Pancreas (tissue), 10 donors: ENCODE measurements around the gene NLRC3. TPM values are rescaled to one million over a fixed set of nuclear protein-coding genes. Genes with fewer than 3 reads are reported as not detected.
"Not testable (repeated sequence)": the region's sequence is repeated elsewhere in the genome, so short reads cannot be mapped to it uniquely, and the experiment has no call there.

Experiments used
- ATAC-seq, 4 donors: fragments of 200-7000 bp; cut with Tn5 transposase; one replicate each; pipeline versions ENCODE4 v1.8.0 to v1.9.1; 2020; ENCODE audit warnings: mild to moderate bottlenecking in 4 of 4, moderate library complexity in 4 of 4
- DNase-seq, 6 donors: peaks; one replicate each; pipeline ENCODE4 v3.0.0-alpha.2; 2020
- FAIRE-seq: peaks from 2 replicates; lab custom pipeline; 2012; peaks lifted over from hg19 to GRCh38; lab: Jason Lieb, UNC
- H3K27ac ChIP-seq, 4 donors: fragments of 200-600 bp; sonication (generic); 1 replicate in 3 of 4; 2 replicates in 1 of 4; pipeline versions ENCODE4 v1.5.0 to v1.8.0; 2020
- H3K27me3 ChIP-seq, 4 donors: fragments of 200-600 bp; one replicate each; pipeline ENCODE4 v1.8.0; 2021
- H3K36me3 ChIP-seq, 3 donors: fragments of 200-600 bp; sonication (generic) in 1 of 3; one replicate each; pipeline versions ENCODE4 v1.5.0 to v1.8.0; 2020 to 2021
- H3K4me1 ChIP-seq, 3 donors: fragments of 200-600 bp; one replicate each; pipeline ENCODE4 v1.8.0; 2021
- H3K4me3 ChIP-seq, 4 donors: fragments of 200-600 bp; sonication (generic) in 2 of 4; one replicate each; pipeline versions ENCODE4 v1.5.0 to v1.8.0; 2020 to 2021
- H3K9me3 ChIP-seq, 4 donors: fragments of 200-600 bp; one replicate each; pipeline ENCODE4 v1.8.0; 2021
- WGBS, 2 donors: extraction: QIAGEN DNeasy Blood & Tissue Kit; methylation state at CpG; one replicate each; pipeline ENCODE4 v1.1.7; 2013; 5-methylcytosine and 5-hydroxymethylcytosine counted together
- intact Hi-C, 3 donors: fragments of 100-400 bp; cut with DNase I; formaldehyde crosslinking; loops; one replicate each; pipeline versions ENCODE4 v1.11.1 to v1.14.2; 2022
- polyA plus RNA-seq, 2 donors: library from polyadenylated mRNA; stranded (reverse); fragments of 200-250 nt; gene quantifications; one replicate each; pipeline ENCODE4 v1.2.3, GENCODE V29; 2013
- total RNA-seq, 6 donors: library from RNA; stranded (reverse); fragmentation: NEBNext Ultra II Directional in 4 of 6; extraction: Animal tissue kit (Norgen Biotek cat#: 25700) in 4 of 6; gene quantifications; one replicate each; pipeline versions ENCODE4 v1.2.1 to v1.2.4, GENCODE V29; 2021 to 2023
- TF ChIP-seq, protein P1 (sequence below), 4 donors: fragments of 200-600 bp; sonication (generic) in 3 of 4; IDR thresholded peaks; one replicate each; pipeline versions ENCODE4 v1.5.0 to v1.8.0; 2021; ENCODE audit warnings: antibody characterized with exemption in 4 of 4
- donor health status: healthy with polysubstance abuse.
- donor health status: DM: no; HTN: no; CAD: no; lungs with moderate emphysema.
- donor health status: DM: no; HTN: no; CAD: no.
- donor health status: control.
- donor health status: control.
- donor health status: Bipolar disorder and iron deficiency.
- donor health status: DM: yes; HTN: yes; CAD: no.
- donor health status: DM: no; HTN: no; CAD: no.
- donor health status: DM: no; HTN: no; CAD: no.
- donor health status: DM: yes; HTN: yes; CAD: no.

Gene NLRC3
- total and polyA plus RNA-seq, 8 donors = 0.12 to 0.87 (median 0.44) TPM

DNA sequence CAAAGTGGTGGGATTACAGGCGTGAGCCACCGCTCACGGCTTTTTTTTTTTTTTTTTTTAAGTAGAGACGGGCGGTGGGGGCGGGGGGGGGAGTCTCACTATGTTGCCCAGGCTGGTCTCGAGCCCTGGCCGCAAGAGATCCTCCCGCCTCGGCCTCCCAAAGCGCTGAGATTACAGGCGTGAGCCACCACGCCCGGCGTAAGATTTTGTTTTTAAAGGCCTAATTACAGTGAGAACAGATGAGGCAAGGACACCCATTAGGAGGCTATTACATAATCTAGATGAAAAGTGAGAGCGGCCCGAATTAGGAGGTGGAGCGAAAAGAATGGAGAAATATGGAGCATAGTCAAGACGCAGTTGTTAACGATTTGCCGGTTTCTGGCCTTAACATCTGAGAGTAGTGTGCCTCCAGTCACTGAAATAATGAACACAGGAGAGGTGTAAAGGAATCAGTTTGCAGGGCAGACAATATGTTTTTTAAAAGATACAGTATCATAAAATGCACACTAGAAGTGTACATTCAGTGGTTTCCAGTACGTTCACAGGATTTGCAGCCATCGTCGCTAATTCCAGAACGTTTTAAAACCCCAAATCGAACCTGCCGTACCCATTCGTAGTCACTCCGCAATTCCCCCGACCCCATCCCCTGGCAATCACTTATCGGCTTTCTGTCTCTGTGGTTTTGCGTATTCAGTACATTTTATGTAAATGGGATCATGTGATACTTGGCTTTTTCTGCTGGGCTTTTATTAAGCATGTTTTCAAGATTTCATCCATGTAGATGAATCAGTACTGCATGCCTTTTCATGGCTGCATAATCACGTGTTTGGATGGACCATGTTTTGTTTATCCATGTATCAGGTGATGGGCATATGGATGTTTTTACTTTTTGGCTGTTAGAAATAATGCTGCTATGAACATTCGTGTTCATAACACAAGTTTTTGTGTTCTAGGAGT is 35.6 kb upstream of the NLRC3 start:
- no peaks in the 10 kb centered on the region for H3K27me3 ChIP-seq
- no peak overlapping the region for H3K27ac ChIP-seq
- 76 to 85% methylated on average over 29 to 34 of the region's 34 CpGs for WGBS, 2 donors
- H3K4me1 ChIP-seq = peaks cover 0 to 9% (median 7%) of the 10 kb centered on the region in 3 donors
- DNase-seq (no peak), FAIRE-seq (no peak), ATAC-seq (no peak)
- peak overlapping the region in 3 of 4 donors; percentile 68 to 98 (median 91) for H3K4me3 ChIP-seq
- H3K36me3 ChIP-seq = no peaks in the 10 kb centered on the region
- TF ChIP-seq, protein P1, sequence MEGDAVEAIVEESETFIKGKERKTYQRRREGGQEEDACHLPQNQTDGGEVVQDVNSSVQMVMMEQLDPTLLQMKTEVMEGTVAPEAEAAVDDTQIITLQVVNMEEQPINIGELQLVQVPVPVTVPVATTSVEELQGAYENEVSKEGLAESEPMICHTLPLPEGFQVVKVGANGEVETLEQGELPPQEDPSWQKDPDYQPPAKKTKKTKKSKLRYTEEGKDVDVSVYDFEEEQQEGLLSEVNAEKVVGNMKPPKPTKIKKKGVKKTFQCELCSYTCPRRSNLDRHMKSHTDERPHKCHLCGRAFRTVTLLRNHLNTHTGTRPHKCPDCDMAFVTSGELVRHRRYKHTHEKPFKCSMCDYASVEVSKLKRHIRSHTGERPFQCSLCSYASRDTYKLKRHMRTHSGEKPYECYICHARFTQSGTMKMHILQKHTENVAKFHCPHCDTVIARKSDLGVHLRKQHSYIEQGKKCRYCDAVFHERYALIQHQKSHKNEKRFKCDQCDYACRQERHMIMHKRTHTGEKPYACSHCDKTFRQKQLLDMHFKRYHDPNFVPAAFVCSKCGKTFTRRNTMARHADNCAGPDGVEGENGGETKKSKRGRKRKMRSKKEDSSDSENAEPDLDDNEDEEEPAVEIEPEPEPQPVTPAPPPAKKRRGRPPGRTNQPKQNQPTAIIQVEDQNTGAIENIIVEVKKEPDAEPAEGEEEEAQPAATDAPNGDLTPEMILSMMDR (IDR thresholded peaks at IDR 0.05) = no peak
- intact Hi-C loops = no loop called here
- H3K9me3 ChIP-seq = no peaks in the 10 kb centered on the region

DNA sequence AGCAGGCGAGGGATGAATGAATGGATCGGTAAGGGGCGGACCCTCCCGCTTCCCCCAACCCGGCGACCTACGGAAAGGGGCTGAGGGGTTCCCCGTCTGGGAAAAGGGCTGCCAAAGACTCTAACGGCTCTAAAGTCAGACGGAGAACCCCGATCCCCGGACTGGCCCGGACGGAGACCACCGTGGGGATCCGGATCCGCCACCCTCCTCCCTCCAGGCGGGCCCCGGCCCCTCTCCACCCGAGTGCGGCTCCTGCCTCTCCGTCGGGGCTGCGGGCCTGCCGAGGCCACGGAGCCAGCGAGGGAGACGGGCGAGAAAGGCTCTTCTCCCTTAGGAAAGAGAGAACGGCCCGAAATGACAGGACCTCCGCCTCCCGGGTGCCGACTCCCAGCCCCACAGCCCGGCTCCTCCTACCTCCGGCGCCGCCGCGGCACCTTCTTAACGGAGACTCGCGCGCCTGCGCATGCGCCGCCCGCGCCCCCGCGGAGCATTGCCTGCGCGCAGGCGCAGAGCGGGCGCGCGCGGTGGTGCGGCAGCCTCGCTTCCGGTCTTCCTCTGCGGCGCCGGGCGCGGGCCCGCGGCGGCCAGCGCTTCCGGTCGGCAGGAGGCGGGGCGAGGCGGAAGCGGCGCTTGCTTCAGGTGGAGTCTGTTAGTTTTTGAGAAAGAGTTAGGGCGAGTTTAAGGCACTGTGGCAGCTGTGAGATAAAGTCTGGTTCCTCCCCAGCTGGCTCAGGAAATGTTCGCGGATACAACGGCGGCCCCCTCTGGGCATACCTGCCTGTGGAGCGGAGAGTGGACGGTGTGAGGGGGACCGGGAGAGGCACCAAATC is 34.2 kb upstream of the NLRC3 start, which contains the start of gene SLX4:
Gene SLX4, minus strand, starts transcription at position 461 of the 830 bp plus-strand sequence. CDS start 2,642 bp downstream, outside the sequence.
- ATAC-seq = peak; percentile 96 to 100 (median 98)
- Histone ChIP-seq H3K27me3 (no peaks in the 10 kb centered on the region), H3K9me3 (no peaks in the 10 kb centered on the region), H3K27ac (peak within 1 kb of the TSS; percentile 36 to 71 (median 62)), H3K36me3 (no peaks in the 10 kb centered on the region), H3K4me3 (peak within 1 kb of the TSS; percentile 68 to 98 (median 84)), H3K4me1 (peaks cover 0 to 9% (median 7%) of the 10 kb centered on the region in 3 donors)
- intact Hi-C loops = no loop called here
- DNase-seq = peak; percentile 85 to 98 (median 94)
- WGBS, 2 donors = 0 to 1% methylated on average over 58 to 86 of the region's 86 CpGs
- TF ChIP-seq, protein P1 (IDR thresholded peaks at IDR 0.05) = no peak
- FAIRE-seq = no peak

DNA sequence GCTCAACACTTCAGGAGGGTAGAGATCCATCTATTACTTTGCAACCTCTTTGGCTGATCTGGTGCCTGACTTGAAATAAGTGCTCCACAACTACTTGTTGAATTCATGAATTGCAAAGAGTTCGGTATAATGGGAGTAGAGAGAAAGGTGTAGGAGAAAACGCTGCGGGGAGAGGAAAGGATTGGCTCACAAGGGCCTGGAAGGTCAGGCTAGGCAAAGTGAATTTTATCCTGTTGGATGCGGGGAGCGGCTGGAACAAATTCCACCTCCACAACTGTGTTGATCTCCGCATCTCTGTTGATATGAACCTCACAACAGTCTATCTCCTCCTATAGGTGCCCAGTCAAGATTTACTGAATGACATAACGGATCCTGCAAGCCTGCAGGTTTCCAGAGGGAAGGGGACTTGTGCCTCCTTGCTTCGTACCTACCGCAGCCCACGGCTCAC is 33.5 kb upstream of the NLRC3 start:
- intact Hi-C loops = no loop called here
- Histone ChIP-seq H3K36me3 (no peaks in the 10 kb centered on the region), H3K27me3 (no peaks in the 10 kb centered on the region), H3K4me3 (peak overlapping the region; percentile 68 to 98 (median 84)), H3K9me3 (no peaks in the 10 kb centered on the region), H3K4me1 (peaks cover 0 to 9% (median 7%) of the 10 kb centered on the region in 3 donors), H3K27ac (peak overlapping the region in 3 of 4 donors; percentile 51 to 64 (median 60))
- DNase-seq (no peak), FAIRE-seq (no peak), ATAC-seq (peak in 2 of 4 donors; percentile 4 to 43)
- WGBS, 2 donors = 2 to 3% methylated on average over 10 of the region's 10 CpGs
- TF ChIP-seq, protein P1 (IDR thresholded peaks at IDR 0.05) = no peak

DNA sequence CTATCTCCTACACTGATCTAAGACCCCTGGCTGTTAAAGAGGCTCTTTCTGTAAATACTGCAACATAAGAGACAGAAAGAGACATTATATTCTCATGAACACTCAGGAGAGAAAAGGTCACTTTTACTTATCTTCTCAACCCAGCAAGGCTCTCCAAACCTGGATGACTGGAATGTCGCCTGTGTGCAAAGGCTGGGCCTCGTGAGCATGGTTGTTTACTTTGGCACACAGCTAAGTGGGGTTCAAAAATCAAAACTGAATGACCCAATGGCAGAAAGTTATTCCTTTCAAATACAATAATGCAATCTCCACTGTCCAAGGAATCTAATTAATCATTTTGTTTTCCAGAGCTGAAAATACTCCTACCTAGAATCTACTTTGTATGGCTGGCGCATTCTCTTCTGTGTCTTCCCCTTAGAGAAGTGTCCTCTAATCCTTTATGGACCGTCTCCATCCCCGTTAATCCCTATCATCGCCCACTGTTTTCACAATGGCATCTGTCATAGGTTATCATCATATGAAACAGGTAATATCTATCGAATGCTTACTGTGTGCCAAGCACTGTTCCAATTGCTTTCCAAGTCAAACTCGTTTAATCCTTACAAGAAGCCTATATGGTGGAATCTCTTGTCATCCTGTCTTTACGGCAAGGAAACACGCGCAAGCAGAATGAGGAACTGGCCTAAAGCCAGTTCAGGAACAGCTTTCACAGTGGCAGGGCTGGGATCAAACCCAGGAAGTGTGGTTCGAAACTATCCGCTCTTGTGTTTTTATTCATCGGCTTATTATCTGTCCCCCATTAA is 32.9 kb upstream of the NLRC3 start:
- no peaks in the 10 kb centered on the region for H3K27me3 ChIP-seq
- WGBS, 2 donors = 44 to 55% methylated on average over 14 of the region's 14 CpGs
- no peak overlapping the region for H3K27ac ChIP-seq
- H3K4me3 ChIP-seq = peak overlapping the region in 2 of 4 donors; percentile 68 to 98
- FAIRE-seq (no peak), DNase-seq (no peak), ATAC-seq (no peak)
- intact Hi-C loops = no loop called here
- no peaks in the 10 kb centered on the region for H3K9me3 ChIP-seq
- no peaks in the 10 kb centered on the region for H3K36me3 ChIP-seq
- H3K4me1 ChIP-seq = peaks cover 0 to 9% (median 7%) of the 10 kb centered on the region in 3 donors
- TF ChIP-seq, protein P1 (IDR thresholded peaks at IDR 0.05) = no peak

DNA sequence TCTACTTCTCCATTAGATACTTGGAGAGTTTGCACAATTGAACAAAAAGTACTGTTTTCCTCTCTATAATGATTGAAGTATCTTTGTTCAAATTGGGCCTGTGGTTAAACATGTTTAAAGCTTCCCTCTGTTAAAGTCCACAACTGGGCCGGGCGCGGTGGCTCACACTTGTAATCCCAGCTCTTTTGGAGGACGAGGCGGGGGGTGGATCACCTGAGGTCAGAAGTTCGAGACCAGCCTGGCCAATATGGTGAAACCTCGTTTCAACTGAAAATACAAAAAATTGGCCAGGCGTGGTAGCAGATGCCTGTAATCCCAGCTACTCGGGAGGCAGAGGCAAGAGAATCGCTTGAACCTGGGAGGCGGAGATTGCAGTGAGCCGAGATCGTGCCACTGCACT is 31.8 kb upstream of the NLRC3 start:
- H3K27me3 ChIP-seq, FAIRE-seq, intact Hi-C loops, H3K9me3 ChIP-seq, DNase-seq, ATAC-seq, H3K36me3 ChIP-seq, H3K4me3 ChIP-seq, H3K4me1 ChIP-seq, H3K27ac ChIP-seq: not testable (repeated sequence)
- WGBS, 2 donors = 88 to 89% methylated on average over 13 of the region's 13 CpGs
